WTC11 (cell line): ENCODE data around the gene DOC2A. TPM values are rescaled to one million over a fixed set of nuclear protein-coding genes. Genes with fewer than 3 reads are reported as not detected.

ENCODE experiments used
- AFF4 ChIP-seq: sonication (generic); formaldehyde crosslinking; IDR thresholded peaks from 2 replicates; pipeline ENCODE4 v1.8.1; 2023; ENCODE audit warnings: mild to moderate bottlenecking, missing genetic modification reagents, borderline replicate concordance
- ATF1 ChIP-seq: sonication (generic); formaldehyde crosslinking; IDR thresholded peaks from 2 replicates; pipeline ENCODE4 v1.8.1; 2023; ENCODE audit warnings: mild to moderate bottlenecking, moderate library complexity, missing genetic modification reagents
- E2F1 ChIP-seq: sonication (generic); formaldehyde crosslinking; IDR thresholded peaks from 2 replicates; pipeline ENCODE4 v1.8.0; 2022; ENCODE audit warnings: mild to moderate bottlenecking, missing genetic modification reagents
- E2F4 ChIP-seq: sonication (generic); formaldehyde crosslinking; IDR thresholded peaks from 2 replicates; pipeline ENCODE4 v1.8.1; 2022; ENCODE audit warnings: low read depth, mild to moderate bottlenecking, moderate library complexity, missing genetic modification reagents, borderline replicate concordance
- ELF4 ChIP-seq: sonication (generic); formaldehyde crosslinking; IDR thresholded peaks from 2 replicates; pipeline ENCODE4 v1.8.1; 2022; ENCODE audit warnings: low read depth, mild to moderate bottlenecking, moderate library complexity, missing genetic modification reagents
- ETV6 ChIP-seq: sonication (generic); formaldehyde crosslinking; IDR thresholded peaks from 2 replicates; pipeline ENCODE4 v1.8.1; 2022; ENCODE audit warnings: mild to moderate bottlenecking, missing genetic modification reagents
- FOXK1 ChIP-seq: sonication (generic); formaldehyde crosslinking; IDR thresholded peaks from 2 replicates; pipeline ENCODE4 v1.8.0; 2022; ENCODE audit warnings: mild to moderate bottlenecking, moderate library complexity, missing genetic modification reagents
- FOXP1 ChIP-seq: sonication (generic); formaldehyde crosslinking; IDR thresholded peaks from 2 replicates; pipeline ENCODE4 v1.8.0; 2022; ENCODE audit warnings: missing genetic modification reagents, mild to moderate bottlenecking, moderate library complexity, borderline replicate concordance
- GABPB1 ChIP-seq: sonication (generic); formaldehyde crosslinking; IDR thresholded peaks from 2 replicates; pipeline ENCODE4 v1.8.1; 2023; ENCODE audit warnings: mild to moderate bottlenecking, missing genetic modification reagents
- HMGA2 ChIP-seq: fragments of 250-450 bp; sonication (Bioruptor Pico); IDR thresholded peaks from 2 replicates; pipeline ENCODE4 v1.4.0; 2021; ENCODE audit warnings: mild to moderate bottlenecking, moderate library complexity
- IRF1 ChIP-seq: sonication (generic); formaldehyde crosslinking; IDR thresholded peaks from 2 replicates; pipeline ENCODE4 v1.8.0; 2023; ENCODE audit warnings: missing genetic modification reagents
- JAZF1 ChIP-seq: fragments of 250-450 bp; sonication (Bioruptor Pico); IDR thresholded peaks from 2 replicates; pipeline ENCODE4 v1.9.0; 2021; ENCODE audit warnings: moderate library complexity, mild to moderate bottlenecking, inconsistent platforms
- MXD4 ChIP-seq: fragments of 250-450 bp; sonication (Bioruptor Pico); IDR thresholded peaks from 2 replicates; pipeline ENCODE4 v1.8.0; 2021; ENCODE audit warnings: mild to moderate bottlenecking, moderate library complexity, borderline replicate concordance
- MYBL2 ChIP-seq: sonication (generic); formaldehyde crosslinking; IDR thresholded peaks from 2 replicates; pipeline ENCODE4 v1.8.1; 2023; ENCODE audit warnings: mild to moderate bottlenecking, moderate library complexity, missing genetic modification reagents
- NR2C2 ChIP-seq: sonication (generic); formaldehyde crosslinking; IDR thresholded peaks from 2 replicates; pipeline ENCODE4 v1.8.0; 2022; ENCODE audit warnings: mild to moderate bottlenecking, missing genetic modification reagents
- OVOL2 ChIP-seq: fragments of 250-450 bp; sonication (Bioruptor Pico); IDR thresholded peaks from 2 replicates; pipeline ENCODE4 v1.9.0; 2021; ENCODE audit warnings: mild to moderate bottlenecking, borderline replicate concordance
- RELA ChIP-seq: sonication (generic); formaldehyde crosslinking; IDR thresholded peaks from 2 replicates; pipeline ENCODE4 v1.8.1; 2022; ENCODE audit warnings: missing genetic modification reagents, mild to moderate bottlenecking, borderline replicate concordance
- RORB ChIP-seq: fragments of 250-450 bp; sonication (Bioruptor Pico); IDR thresholded peaks from 2 replicates; pipeline ENCODE4 v1.9.0; 2021; ENCODE audit warnings: mild to moderate bottlenecking
- SMAD3 ChIP-seq: sonication (generic); formaldehyde crosslinking; IDR thresholded peaks from 2 replicates; pipeline ENCODE4 v1.8.0; 2022; ENCODE audit warnings: missing genetic modification reagents, mild to moderate bottlenecking, borderline replicate concordance
- SOX15 ChIP-seq: fragments of 250-450 bp; sonication (Bioruptor Pico); IDR thresholded peaks from 2 replicates; pipeline ENCODE4 v1.9.0; 2021; ENCODE audit warnings: mild to moderate bottlenecking
- SP1 ChIP-seq: sonication (generic); formaldehyde crosslinking; conservative IDR thresholded peaks from 2 replicates; pipeline ENCODE4 v1.8.1; 2022; ENCODE audit warnings: missing genetic modification reagents
- TEAD1 ChIP-seq: sonication (generic); formaldehyde crosslinking; IDR thresholded peaks from 2 replicates; pipeline ENCODE4 v1.8.0; 2022; ENCODE audit warnings: mild to moderate bottlenecking, missing genetic modification reagents
- TEAD4 ChIP-seq: sonication (generic); formaldehyde crosslinking; IDR thresholded peaks from 2 replicates; pipeline ENCODE4 v1.8.0; 2022; ENCODE audit warnings: mild to moderate bottlenecking, missing genetic modification reagents
- TP53 ChIP-seq: sonication (generic); formaldehyde crosslinking; IDR thresholded peaks from 2 replicates; pipeline ENCODE4 v1.8.1; 2023; ENCODE audit warnings: mild to moderate bottlenecking, missing genetic modification reagents
- ZBTB43 ChIP-seq: sonication (generic); formaldehyde crosslinking; IDR thresholded peaks from 2 replicates; pipeline ENCODE4 v1.8.1; 2023; ENCODE audit warnings: mild to moderate bottlenecking, missing genetic modification reagents
- ZNF138 ChIP-seq: sonication (generic); formaldehyde crosslinking; conservative IDR thresholded peaks from 2 replicates; pipeline ENCODE4 v1.8.1; 2022; ENCODE audit warnings: mild to moderate bottlenecking, moderate library complexity, missing genetic modification reagents
- ZNF219 ChIP-seq: sonication (generic); formaldehyde crosslinking; IDR thresholded peaks from 2 replicates; pipeline ENCODE4 v1.8.0; 2023; ENCODE audit warnings: missing genetic modification reagents, mild to moderate bottlenecking, borderline replicate concordance
- ZNF232 ChIP-seq: sonication (generic); formaldehyde crosslinking; IDR thresholded peaks from 2 replicates; pipeline ENCODE4 v1.8.0; 2022; ENCODE audit warnings: mild to moderate bottlenecking, missing genetic modification reagents
- ZNF396 ChIP-seq: fragments of 250-450 bp; sonication (Bioruptor Pico); IDR thresholded peaks from 2 replicates; pipeline ENCODE4 v1.8.0; 2021; ENCODE audit warnings: mild to moderate bottlenecking, moderate library complexity, borderline replicate concordance
- ZNF416 ChIP-seq: fragments of 250-450 bp; sonication (Bioruptor Pico); IDR thresholded peaks from 2 replicates; pipeline ENCODE4 v1.9.0; 2021; ENCODE audit warnings: mild to moderate bottlenecking, inconsistent platforms
- ZNF512 ChIP-seq: sonication (generic); formaldehyde crosslinking; IDR thresholded peaks from 2 replicates; pipeline ENCODE4 v1.8.1; 2022; ENCODE audit warnings: missing genetic modification reagents, borderline replicate concordance
- total RNA-seq: library from RNA; stranded (reverse); gene quantifications from 3 replicates; pipeline ENCODE4 v1.2.3, GENCODE V29; 2021

Gene DOC2A
- total RNA-seq, 1 experiment from 2014 or later: 10.8 TPM

GRCh38 chr16:30052671-30053372 is 42.0 kb upstream of the DOC2A start (continued):
- TF ChIP-seq NR2C2 (CRISPR knock-in tag) (no peak), GABPB1 (CRISPR knock-in tag) (peak; percentile 82), FOXK1 (CRISPR knock-in tag) (peak; percentile 69), ETV6 (CRISPR knock-in tag) (peak; percentile 82; the same call in 1 of the 2 replicates), IRF1 (CRISPR knock-in tag) (peak; percentile 47; the same call in 1 of the 2 replicates), E2F4 (peak; percentile 92), RORB (no peak), ELF4 (CRISPR knock-in tag) (no peak; the same call in 1 of the 2 replicates), E2F1 (CRISPR knock-in tag) (peak; percentile 86), ATF1 (CRISPR knock-in tag) (no peak), TEAD1 (CRISPR knock-in tag) (peak; percentile 88; the same call in 1 of the 2 replicates), ZNF138 (CRISPR knock-in tag) (no peak), MXD4 (CRISPR knock-in tag) (no peak), ZNF219 (no peak), RELA (CRISPR knock-in tag) (no peak; the same call in 1 of the 2 replicates), FOXP1 (CRISPR knock-in tag) (peak; percentile 50; the same call in 1 of the 2 replicates), SOX15 (CRISPR knock-in tag) (no peak), HMGA2 (peak; percentile 52; the same call in 1 of the 2 replicates), TP53 (CRISPR knock-in tag) (no peak), AFF4 (no peak), ZBTB43 (no peak), MYBL2 (peak; percentile 76), ZNF512 (CRISPR knock-in tag) (no peak), ZNF416 (CRISPR knock-in tag) (no peak), TEAD4 (0 out of 2 replicates have a peak, but pooled peaks have one; percentile 23), OVOL2 (CRISPR knock-in tag) (no peak), SMAD3 (CRISPR knock-in tag) (peak; percentile 85; the same call in 1 of the 2 replicates), JAZF1 (CRISPR knock-in tag) (no peak), ZNF232 (CRISPR knock-in tag) (peak; percentile 83), SP1 (CRISPR knock-in tag) (peak; percentile 84; the same call in 1 of the 2 replicates), ZNF396 (no peak)
